Testis (tissue), 2 donors: ENCODE measurements around the gene DEPDC5.

Source experiments
- POLR2A ChIP-seq: fragments of 450-650 bp; IDR thresholded peaks from one replicate; pipeline ENCODE4 v1.6.1; 2017; ENCODE audit warnings: antibody characterized with exemption, mild to moderate bottlenecking, moderate library complexity
- TF ChIP-seq, protein P1 (sequence below), 3 experiments: fragments of 450-650 bp in 2 of 3; fragments of 200-600 bp in 1 of 3; sonication (generic) in 1 of 3; IDR thresholded peaks; one replicate each; pipeline ENCODE4 v1.5.1; 2016 to 2019; ENCODE audit warnings: antibody characterized with exemption in 3 of 3, mild to moderate bottlenecking in 2 of 3, moderate library complexity in 1 of 3

DNA sequence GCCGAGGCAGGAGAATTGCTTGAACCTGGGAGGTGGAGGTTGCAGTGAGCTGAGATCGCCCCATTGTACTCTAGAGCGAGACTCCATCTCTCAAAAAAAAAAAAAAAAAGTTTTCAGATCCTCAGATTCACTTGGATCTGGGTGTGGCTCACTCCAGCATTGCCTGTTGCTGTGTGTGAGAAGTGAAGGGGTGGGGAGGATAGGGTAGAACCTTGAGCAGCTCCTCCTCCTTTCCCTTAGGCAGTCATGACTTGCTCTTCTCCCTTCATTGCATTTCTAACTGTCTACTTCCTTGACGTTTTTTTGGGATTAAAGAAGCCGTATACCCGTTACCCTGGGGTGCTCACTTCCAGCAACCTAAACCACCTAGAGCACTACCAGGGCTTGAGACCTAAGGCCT, 127.4 kb downstream of the DEPDC5 start:
- no peak for TF ChIP-seq POLR2A
- TF ChIP-seq, protein P1, sequence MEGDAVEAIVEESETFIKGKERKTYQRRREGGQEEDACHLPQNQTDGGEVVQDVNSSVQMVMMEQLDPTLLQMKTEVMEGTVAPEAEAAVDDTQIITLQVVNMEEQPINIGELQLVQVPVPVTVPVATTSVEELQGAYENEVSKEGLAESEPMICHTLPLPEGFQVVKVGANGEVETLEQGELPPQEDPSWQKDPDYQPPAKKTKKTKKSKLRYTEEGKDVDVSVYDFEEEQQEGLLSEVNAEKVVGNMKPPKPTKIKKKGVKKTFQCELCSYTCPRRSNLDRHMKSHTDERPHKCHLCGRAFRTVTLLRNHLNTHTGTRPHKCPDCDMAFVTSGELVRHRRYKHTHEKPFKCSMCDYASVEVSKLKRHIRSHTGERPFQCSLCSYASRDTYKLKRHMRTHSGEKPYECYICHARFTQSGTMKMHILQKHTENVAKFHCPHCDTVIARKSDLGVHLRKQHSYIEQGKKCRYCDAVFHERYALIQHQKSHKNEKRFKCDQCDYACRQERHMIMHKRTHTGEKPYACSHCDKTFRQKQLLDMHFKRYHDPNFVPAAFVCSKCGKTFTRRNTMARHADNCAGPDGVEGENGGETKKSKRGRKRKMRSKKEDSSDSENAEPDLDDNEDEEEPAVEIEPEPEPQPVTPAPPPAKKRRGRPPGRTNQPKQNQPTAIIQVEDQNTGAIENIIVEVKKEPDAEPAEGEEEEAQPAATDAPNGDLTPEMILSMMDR (IDR thresholded peaks at IDR 0.05), result no peak
